Measurements from ENCODE around the gene SPINT1. TPM values are rescaled to one million over a fixed set of nuclear protein-coding genes. Genes with fewer than 3 reads are reported as not detected.

SPINT1 gene
- total and polyA plus RNA-seq, 2 of the 13 experiments (the other 11 are each of a cell fraction or from before 2014, with no cell fraction given): 0.49 to 2.5 TPM

DNA sequence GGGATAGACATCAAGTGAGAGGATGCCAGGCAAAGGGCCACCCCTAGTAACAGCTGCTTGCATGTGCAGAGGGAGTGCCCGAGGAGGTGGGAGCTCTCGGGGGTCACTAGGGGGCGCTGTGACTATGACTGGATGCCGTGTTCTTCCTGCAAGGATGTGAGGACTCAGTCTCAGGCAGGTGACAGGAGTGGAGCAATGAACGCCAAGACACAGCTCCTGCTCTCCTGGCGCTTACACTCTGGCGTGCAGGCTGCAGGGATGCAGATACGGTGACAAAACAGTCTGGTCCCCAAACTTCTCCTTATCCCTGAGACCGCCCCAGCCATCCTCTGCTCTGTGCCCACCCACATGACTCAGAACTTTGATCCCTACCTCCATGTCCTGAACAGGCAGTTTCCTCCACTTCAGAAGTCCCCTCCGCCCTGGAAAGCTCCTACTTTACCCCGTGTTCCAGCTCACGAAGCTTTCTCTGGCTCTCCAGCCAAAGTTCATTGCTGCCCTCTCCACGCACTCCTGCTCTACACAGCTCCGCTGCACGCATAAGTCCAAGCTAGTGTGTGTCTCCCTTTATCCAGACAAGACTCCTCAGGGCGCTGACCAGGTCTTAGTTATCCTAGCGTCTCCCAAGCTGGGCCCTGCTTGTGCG lies 15.5 kb downstream of the SPINT1 start (continued):
- TF ChIP-seq, protein P1, sequence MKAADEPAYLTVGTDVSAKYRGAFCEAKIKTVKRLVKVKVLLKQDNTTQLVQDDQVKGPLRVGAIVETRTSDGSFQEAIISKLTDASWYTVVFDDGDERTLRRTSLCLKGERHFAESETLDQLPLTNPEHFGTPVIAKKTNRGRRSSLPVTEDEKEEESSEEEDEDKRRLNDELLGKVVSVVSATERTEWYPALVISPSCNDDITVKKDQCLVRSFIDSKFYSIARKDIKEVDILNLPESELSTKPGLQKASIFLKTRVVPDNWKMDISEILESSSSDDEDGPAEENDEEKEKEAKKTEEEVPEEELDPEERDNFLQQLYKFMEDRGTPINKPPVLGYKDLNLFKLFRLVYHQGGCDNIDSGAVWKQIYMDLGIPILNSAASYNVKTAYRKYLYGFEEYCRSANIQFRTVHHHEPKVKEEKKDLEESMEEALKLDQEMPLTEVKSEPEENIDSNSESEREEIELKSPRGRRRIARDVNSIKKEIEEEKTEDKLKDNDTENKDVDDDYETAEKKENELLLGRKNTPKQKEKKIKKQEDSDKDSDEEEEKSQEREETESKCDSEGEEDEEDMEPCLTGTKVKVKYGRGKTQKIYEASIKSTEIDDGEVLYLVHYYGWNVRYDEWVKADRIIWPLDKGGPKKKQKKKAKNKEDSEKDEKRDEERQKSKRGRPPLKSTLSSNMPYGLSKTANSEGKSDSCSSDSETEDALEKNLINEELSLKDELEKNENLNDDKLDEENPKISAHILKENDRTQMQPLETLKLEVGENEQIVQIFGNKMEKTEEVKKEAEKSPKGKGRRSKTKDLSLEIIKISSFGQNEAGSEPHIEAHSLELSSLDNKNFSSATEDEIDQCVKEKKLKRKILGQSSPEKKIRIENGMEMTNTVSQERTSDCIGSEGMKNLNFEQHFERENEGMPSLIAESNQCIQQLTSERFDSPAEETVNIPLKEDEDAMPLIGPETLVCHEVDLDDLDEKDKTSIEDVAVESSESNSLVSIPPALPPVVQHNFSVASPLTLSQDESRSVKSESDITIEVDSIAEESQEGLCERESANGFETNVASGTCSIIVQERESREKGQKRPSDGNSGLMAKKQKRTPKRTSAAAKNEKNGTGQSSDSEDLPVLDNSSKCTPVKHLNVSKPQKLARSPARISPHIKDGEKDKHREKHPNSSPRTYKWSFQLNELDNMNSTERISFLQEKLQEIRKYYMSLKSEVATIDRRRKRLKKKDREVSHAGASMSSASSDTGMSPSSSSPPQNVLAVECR (CRISPR knock-in tag; IDR thresholded peaks at IDR 0.05; ENCODE audit: borderline replicate concordance): peak; percentile 31; the same call in 1 of the 2 replicates
- TF ChIP-seq ZNF230 (CRISPR knock-in tag; IDR thresholded peaks at IDR 0.05) (no peak), CBX2 (IDR thresholded peaks at IDR 0.05; ENCODE audit: low read depth, low read length) (no peak), CBX2 (CRISPR knock-in tag; IDR thresholded peaks at IDR 0.05; ENCODE audit: low read depth) (no peak), MATR3 (CRISPR knock-in tag; IDR thresholded peaks at IDR 0.05) (no peak), SMC3 (IDR thresholded peaks at IDR 0.05; ENCODE audit: low read length) (peak; percentile 42; the same call in 1 of the 2 replicates), ZEB1 (IDR thresholded peaks at IDR 0.05; ENCODE audit: insufficient replicate concordance, low read depth) (peak; percentile 64)
- TF ChIP-seq, protein P2, sequence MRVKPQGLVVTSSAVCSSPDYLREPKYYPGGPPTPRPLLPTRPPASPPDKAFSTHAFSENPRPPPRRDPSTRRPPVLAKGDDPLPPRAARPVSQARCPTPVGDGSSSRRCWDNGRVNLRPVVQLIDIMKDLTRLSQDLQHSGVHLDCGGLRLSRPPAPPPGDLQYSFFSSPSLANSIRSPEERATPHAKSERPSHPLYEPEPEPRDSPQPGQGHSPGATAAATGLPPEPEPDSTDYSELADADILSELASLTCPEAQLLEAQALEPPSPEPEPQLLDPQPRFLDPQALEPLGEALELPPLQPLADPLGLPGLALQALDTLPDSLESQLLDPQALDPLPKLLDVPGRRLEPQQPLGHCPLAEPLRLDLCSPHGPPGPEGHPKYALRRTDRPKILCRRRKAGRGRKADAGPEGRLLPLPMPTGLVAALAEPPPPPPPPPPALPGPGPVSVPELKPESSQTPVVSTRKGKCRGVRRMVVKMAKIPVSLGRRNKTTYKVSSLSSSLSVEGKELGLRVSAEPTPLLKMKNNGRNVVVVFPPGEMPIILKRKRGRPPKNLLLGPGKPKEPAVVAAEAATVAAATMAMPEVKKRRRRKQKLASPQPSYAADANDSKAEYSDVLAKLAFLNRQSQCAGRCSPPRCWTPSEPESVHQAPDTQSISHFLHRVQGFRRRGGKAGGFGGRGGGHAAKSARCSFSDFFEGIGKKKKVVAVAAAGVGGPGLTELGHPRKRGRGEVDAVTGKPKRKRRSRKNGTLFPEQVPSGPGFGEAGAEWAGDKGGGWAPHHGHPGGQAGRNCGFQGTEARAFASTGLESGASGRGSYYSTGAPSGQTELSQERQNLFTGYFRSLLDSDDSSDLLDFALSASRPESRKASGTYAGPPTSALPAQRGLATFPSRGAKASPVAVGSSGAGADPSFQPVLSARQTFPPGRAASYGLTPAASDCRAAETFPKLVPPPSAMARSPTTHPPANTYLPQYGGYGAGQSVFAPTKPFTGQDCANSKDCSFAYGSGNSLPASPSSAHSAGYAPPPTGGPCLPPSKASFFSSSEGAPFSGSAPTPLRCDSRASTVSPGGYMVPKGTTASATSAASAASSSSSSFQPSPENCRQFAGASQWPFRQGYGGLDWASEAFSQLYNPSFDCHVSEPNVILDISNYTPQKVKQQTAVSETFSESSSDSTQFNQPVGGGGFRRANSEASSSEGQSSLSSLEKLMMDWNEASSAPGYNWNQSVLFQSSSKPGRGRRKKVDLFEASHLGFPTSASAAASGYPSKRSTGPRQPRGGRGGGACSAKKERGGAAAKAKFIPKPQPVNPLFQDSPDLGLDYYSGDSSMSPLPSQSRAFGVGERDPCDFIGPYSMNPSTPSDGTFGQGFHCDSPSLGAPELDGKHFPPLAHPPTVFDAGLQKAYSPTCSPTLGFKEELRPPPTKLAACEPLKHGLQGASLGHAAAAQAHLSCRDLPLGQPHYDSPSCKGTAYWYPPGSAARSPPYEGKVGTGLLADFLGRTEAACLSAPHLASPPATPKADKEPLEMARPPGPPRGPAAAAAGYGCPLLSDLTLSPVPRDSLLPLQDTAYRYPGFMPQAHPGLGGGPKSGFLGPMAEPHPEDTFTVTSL (CRISPR knock-in tag; IDR thresholded peaks at IDR 0.05; ENCODE audit: borderline replicate concordance): no peak
- TF ChIP-seq, protein P3, sequence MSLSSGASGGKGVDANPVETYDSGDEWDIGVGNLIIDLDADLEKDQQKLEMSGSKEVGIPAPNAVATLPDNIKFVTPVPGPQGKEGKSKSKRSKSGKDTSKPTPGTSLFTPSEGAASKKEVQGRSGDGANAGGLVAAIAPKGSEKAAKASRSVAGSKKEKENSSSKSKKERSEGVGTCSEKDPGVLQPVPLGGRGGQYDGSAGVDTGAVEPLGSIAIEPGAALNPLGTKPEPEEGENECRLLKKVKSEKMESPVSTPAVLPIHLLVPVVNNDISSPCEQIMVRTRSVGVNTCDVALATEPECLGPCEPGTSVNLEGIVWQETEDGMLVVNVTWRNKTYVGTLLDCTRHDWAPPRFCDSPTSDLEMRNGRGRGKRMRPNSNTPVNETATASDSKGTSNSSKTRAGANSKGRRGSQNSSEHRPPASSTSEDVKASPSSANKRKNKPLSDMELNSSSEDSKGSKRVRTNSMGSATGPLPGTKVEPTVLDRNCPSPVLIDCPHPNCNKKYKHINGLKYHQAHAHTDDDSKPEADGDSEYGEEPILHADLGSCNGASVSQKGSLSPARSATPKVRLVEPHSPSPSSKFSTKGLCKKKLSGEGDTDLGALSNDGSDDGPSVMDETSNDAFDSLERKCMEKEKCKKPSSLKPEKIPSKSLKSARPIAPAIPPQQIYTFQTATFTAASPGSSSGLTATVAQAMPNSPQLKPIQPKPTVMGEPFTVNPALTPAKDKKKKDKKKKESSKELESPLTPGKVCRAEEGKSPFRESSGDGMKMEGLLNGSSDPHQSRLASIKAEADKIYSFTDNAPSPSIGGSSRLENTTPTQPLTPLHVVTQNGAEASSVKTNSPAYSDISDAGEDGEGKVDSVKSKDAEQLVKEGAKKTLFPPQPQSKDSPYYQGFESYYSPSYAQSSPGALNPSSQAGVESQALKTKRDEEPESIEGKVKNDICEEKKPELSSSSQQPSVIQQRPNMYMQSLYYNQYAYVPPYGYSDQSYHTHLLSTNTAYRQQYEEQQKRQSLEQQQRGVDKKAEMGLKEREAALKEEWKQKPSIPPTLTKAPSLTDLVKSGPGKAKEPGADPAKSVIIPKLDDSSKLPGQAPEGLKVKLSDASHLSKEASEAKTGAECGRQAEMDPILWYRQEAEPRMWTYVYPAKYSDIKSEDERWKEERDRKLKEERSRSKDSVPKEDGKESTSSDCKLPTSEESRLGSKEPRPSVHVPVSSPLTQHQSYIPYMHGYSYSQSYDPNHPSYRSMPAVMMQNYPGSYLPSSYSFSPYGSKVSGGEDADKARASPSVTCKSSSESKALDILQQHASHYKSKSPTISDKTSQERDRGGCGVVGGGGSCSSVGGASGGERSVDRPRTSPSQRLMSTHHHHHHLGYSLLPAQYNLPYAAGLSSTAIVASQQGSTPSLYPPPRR (CRISPR knock-in tag; IDR thresholded peaks at IDR 0.05; ENCODE audit: borderline replicate concordance): no peak; the same call in 1 of the 2 replicates
